Natural killer cell (primary cell): ENCODE results near the gene GNG2. TPM values are rescaled to one million over a fixed set of nuclear protein-coding genes. Genes with fewer than 3 reads are reported as not detected.

Experiments
- ATAC-seq, 3 donors: fragments of 150-1000 bp in 2 of 3; fragments of 200-7000 bp in 1 of 3; cut with Tn5 transposase; 1 replicate in 1 of 3; 2 replicates in 2 of 3; pipeline ENCODE4 v1.10.0; 2021; ENCODE audit warnings: mild to moderate bottlenecking in 2 of 3, moderate library complexity in 2 of 3
- DNase-seq, 2 donors: peaks; one replicate each; pipeline versions ENCODE4 v3.0.0 to v3.0.0-alpha.2; 2013 to 2021; ENCODE audit warnings: mixed read lengths in 1 of 2
- H3K27ac ChIP-seq: one replicate; pipeline ENCODE4 v1.5.1; 2013; ENCODE audit warnings: mild to moderate bottlenecking, low read length
- H3K27me3 ChIP-seq: one replicate; pipeline ENCODE4 v1.6.1; 2013; ENCODE audit warnings: low read length; ENCODE audit not compliant: control insufficient read depth, insufficient read depth
- H3K36me3 ChIP-seq: one replicate; pipeline ENCODE4 v1.6.1; 2013; ENCODE audit warnings: low read length; ENCODE audit not compliant: control insufficient read depth, insufficient read depth
- H3K4me1 ChIP-seq: one replicate; pipeline ENCODE4 v1.6.1; 2013; ENCODE audit warnings: low read length; ENCODE audit not compliant: control insufficient read depth, insufficient read depth
- H3K4me3 ChIP-seq: one replicate; pipeline ENCODE4 v1.5.1; 2013; ENCODE audit warnings: low read length
- H3K9me3 ChIP-seq: one replicate; pipeline ENCODE4 v1.6.1; 2013; ENCODE audit warnings: low read length; ENCODE audit not compliant: control insufficient read depth, insufficient read depth
- H3K27ac Mint-ChIP-seq, 2 donors: one replicate each; pipeline ENCODE4 v1.8.0; 2022; ENCODE audit warnings: mild to moderate bottlenecking in 2 of 2, mixed read lengths in 2 of 2, moderate library complexity in 1 of 2
- H3K27me3 Mint-ChIP-seq, 2 donors: one replicate each; pipeline ENCODE4 v1.8.0; 2022; ENCODE audit warnings: low read depth in 2 of 2, mixed read lengths in 2 of 2
- H3K36me3 Mint-ChIP-seq: one replicate; pipeline ENCODE4 v1.8.0; 2022; ENCODE audit warnings: mixed read lengths
- H3K4me1 Mint-ChIP-seq, 2 donors: one replicate each; pipeline ENCODE4 v1.8.0; 2022; ENCODE audit warnings: mixed read lengths in 2 of 2
- H3K4me3 Mint-ChIP-seq: one replicate; pipeline ENCODE4 v1.8.0; 2022; ENCODE audit warnings: mild to moderate bottlenecking, moderate library complexity, mixed read lengths
- H3K9me3 Mint-ChIP-seq, 2 donors: one replicate each; pipeline ENCODE4 v1.8.0; 2022; ENCODE audit warnings: mixed read lengths in 2 of 2
- CTCF ChIP-seq: fragments of 200-600 bp; IDR thresholded peaks from one replicate; pipeline ENCODE4 v1.8.0; 2022; ENCODE audit warnings: antibody characterized with exemption
- WGBS: methylation state at CpG from one replicate; pipeline ENCODE4 v1.1.7; 2013; ENCODE audit warnings: missing lambda C conversion rate; ENCODE audit not compliant: insufficient coverage; 5-methylcytosine and 5-hydroxymethylcytosine counted together
- intact Hi-C: fragments of 100-400 bp; cut with micrococcal nuclease; formaldehyde crosslinking; loops from one replicate; pipeline ENCODE4 v1.14.2; 2022
- total RNA-seq, 4 donors: library from RNA; stranded (reverse); fragments of 120-200 nt in 1 of 4; gene quantifications; one replicate each; pipeline versions ENCODE4 v1.2.3 to v1.2.4, GENCODE V29; 2013 to 2022

The GNG2 gene
- total RNA-seq, 3 donors from 2014 or later (not counting 1 experiment from before 2014, with no cell fraction given): 552 to 653 (median 582) TPM

DNA sequence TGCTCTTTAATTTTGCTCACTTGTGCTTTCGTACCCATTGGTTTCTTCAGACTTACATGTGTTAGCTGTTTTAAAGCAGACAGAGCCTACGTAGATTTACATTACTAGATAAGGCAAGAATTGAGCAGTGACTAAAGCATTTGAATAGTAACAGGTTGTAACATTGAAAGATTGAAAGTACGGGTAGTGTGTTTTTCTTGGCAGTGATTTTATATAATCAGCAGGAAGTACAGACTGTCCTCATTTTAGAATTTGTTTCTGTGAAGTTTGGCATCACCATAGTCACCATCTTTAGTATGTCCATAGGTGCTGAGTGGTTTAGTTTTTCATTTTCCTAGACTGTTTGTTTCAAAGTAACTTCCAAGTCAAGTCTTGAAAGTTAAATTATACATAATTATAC is 142.9 kb downstream of the GNG2 start:
- 100% methylated on average over 3 of the region's 3 CpGs for WGBS
- Mint-ChIP-seq H3K4me3 (no peak overlapping the region), H3K9me3 (no peaks in the 10 kb centered on the region), H3K27me3 (no peaks in the 10 kb centered on the region), H3K27ac (no peak overlapping the region), H3K4me1 (peaks cover 4% of the 10 kb centered on the region in 2 donors), H3K36me3 (peaks cover 14% of the 10 kb centered on the region)
- ATAC-seq: no peak
- Histone ChIP-seq H3K9me3 (no peaks in the 10 kb centered on the region), H3K27ac (no peak overlapping the region), H3K27me3 (no peaks in the 10 kb centered on the region), H3K4me3 (no peak overlapping the region), H3K36me3 (peaks cover 97% of the 10 kb centered on the region), H3K4me1 (no peaks in the 10 kb centered on the region)
- intact Hi-C loops: no loop called here
- DNase-seq: no peak
- TF ChIP-seq CTCF: no peak

GRCh38 chr14:52005625-52006024 is 145.2 kb downstream of the GNG2 start:
- Histone ChIP-seq H3K27me3 (no peaks in the 10 kb centered on the region), H3K36me3 (peaks cover 95% of the 10 kb centered on the region), H3K4me1 (no peaks in the 10 kb centered on the region), H3K27ac (no peak overlapping the region), H3K9me3 (no peaks in the 10 kb centered on the region), H3K4me3 (no peak overlapping the region)
- DNase-seq: no peak
- no peak for ATAC-seq
- Mint-ChIP-seq H3K9me3 (no peaks in the 10 kb centered on the region), H3K36me3 (peaks cover 18% of the 10 kb centered on the region), H3K4me3 (no peak overlapping the region), H3K27me3 (no peaks in the 10 kb centered on the region), H3K27ac (no peak overlapping the region), H3K4me1 (peaks cover 4% of the 10 kb centered on the region in 2 donors)
- intact Hi-C loops: no loop called here
- TF ChIP-seq CTCF: no peak
- WGBS: no CpG with 5 or more reads among the region's 2 CpGs

- Mint-ChIP-seq H3K9me3 (no peaks in the 10 kb centered on the region), H3K27ac (no peak overlapping the region), H3K36me3 (peaks cover 18% of the 10 kb centered on the region), H3K4me1 (peaks cover 4% of the 10 kb centered on the region in 2 donors), H3K27me3 (no peaks in the 10 kb centered on the region), H3K4me3 (no peak overlapping the region)
- DNase-seq (no peak), ATAC-seq (no peak)
- TF ChIP-seq CTCF: no peak
- intact Hi-C loops: no loop called here
- Histone ChIP-seq H3K27me3 (no peaks in the 10 kb centered on the region), H3K9me3 (no peaks in the 10 kb centered on the region), H3K4me1 (no peaks in the 10 kb centered on the region), H3K27ac (no peak overlapping the region), H3K4me3 (no peak overlapping the region), H3K36me3 (peaks cover 96% of the 10 kb centered on the region)
- WGBS: 100% methylated on average over 3 of the region's 3 CpGs
Measured at GRCh38 chr14:52006361-52006760, 145.9 kb downstream of the GNG2 start.

GRCh38 chr14:52007211-52007610 is 146.8 kb downstream of the GNG2 start:
- intact Hi-C loops: no loop called here
- ATAC-seq (no peak), DNase-seq (no peak)
- 100% methylated on average over 1 of the region's 1 CpG for WGBS
- H3K27me3 Mint-ChIP-seq: no peaks in the 10 kb centered on the region
- H3K36me3 Mint-ChIP-seq: peaks cover 18% of the 10 kb centered on the region
- TF ChIP-seq CTCF: no peak
- no peaks in the 10 kb centered on the region for H3K9me3 Mint-ChIP-seq
- no peaks in the 10 kb centered on the region for H3K27me3 ChIP-seq
- H3K27ac ChIP-seq: no peak overlapping the region
- no peak overlapping the region for H3K27ac Mint-ChIP-seq
- no peaks in the 10 kb centered on the region for H3K4me1 ChIP-seq
- H3K4me3 ChIP-seq: no peak overlapping the region
- no peaks in the 10 kb centered on the region for H3K9me3 ChIP-seq
- H3K4me1 Mint-ChIP-seq: peaks cover 4% of the 10 kb centered on the region in 2 donors
- H3K4me3 Mint-ChIP-seq: no peak overlapping the region
- H3K36me3 ChIP-seq: peaks cover 92% of the 10 kb centered on the region
